Kidney (tissue), 14 donors: ENCODE results near the gene WWC2. TPM values are rescaled to one million over a fixed set of nuclear protein-coding genes. Genes with fewer than 3 reads are reported as not detected.

Source experiments
- DNase-seq, 5 donors: peaks; one replicate each; pipeline ENCODE4 v3.0.0-alpha.2; 2013 to 2020
- FAIRE-seq: peaks from 2 replicates; lab custom pipeline; 2012; peaks lifted over from hg19 to GRCh38; lab: Jason Lieb, UNC
- H3K27ac ChIP-seq, 2 donors: one replicate each; pipeline ENCODE4 v1.7.0; 2013; ENCODE audit warnings: low read depth in 2 of 2, low read length in 2 of 2, inconsistent platforms in 1 of 2
- H3K27me3 ChIP-seq: one replicate; pipeline ENCODE4 v1.7.1; 2013; ENCODE audit warnings: low read length, inconsistent platforms; ENCODE audit not compliant: control insufficient read depth, insufficient read depth
- H3K36me3 ChIP-seq, 3 donors: one replicate each; pipeline versions ENCODE4 v1.7.0 to v1.7.1; 2013; ENCODE audit warnings: low read length in 3 of 3, control low read depth in 1 of 3, inconsistent platforms in 1 of 3; ENCODE audit not compliant: insufficient read depth in 3 of 3, control insufficient read depth in 2 of 3
- H3K4me1 ChIP-seq, 3 donors: one replicate each; pipeline versions ENCODE4 v1.7.0 to v1.7.1; 2013; ENCODE audit warnings: low read length in 3 of 3, inconsistent platforms in 1 of 3, low read depth in 1 of 3; ENCODE audit not compliant: control insufficient read depth in 2 of 3, insufficient read depth in 2 of 3
- H3K4me3 ChIP-seq, 3 donors: one replicate each; pipeline versions ENCODE4 v1.7.0 to v1.8.1; 2013; ENCODE audit warnings: low read length in 3 of 3, control low read depth in 1 of 3, inconsistent platforms in 1 of 3
- H3K9ac ChIP-seq, 3 donors: one replicate each; pipeline versions ENCODE4 v1.7.0 to v1.7.1; 2013; ENCODE audit warnings: low read length in 3 of 3, control low read depth in 1 of 3, inconsistent platforms in 1 of 3
- H3K9me3 ChIP-seq, 3 donors: one replicate each; pipeline versions ENCODE4 v1.7.0 to v1.7.1; 2013; ENCODE audit warnings: low read length in 3 of 3, control low read depth in 1 of 3, inconsistent platforms in 1 of 3; ENCODE audit not compliant: control insufficient read depth in 2 of 3, insufficient read depth in 1 of 3
- CTCF ChIP-seq: IDR thresholded peaks from 3 replicates; pipeline ENCODE4 v1.5.1; 2012; ENCODE audit warnings: mild to moderate bottlenecking, moderate library complexity, borderline replicate concordance; ENCODE audit not compliant: insufficient read depth; ENCODE audit errors: extremely low read depth
- intact Hi-C: fragments of 100-400 bp; cut with DNase I; formaldehyde crosslinking; loops from one replicate; pipeline ENCODE4 v1.11.1; 2022
- polyA plus RNA-seq: library from polyadenylated mRNA; stranded (reverse); fragments of 350-450 nt; fragmentation: Illumina TruSeq; extraction: RNeasy Lipid Tissue Mini Kit (QIAGEN cat#74804); gene quantifications from one replicate; pipeline ENCODE4 v1.2.3, GENCODE V29; 2014; ENCODE audit warnings: low read depth, low replicate concordance; ENCODE audit not compliant: insufficient read depth
- total RNA-seq: library from RNA; stranded (reverse); fragmentation: NEBNext Ultra II Directional; extraction: Animal tissue kit (Norgen Biotek cat#: 25700); gene quantifications from one replicate; pipeline ENCODE4 v1.2.1, GENCODE V29; 2021
- donor health status: control.
- donor health status: control.
- donor health status: control.
- donor health status: control.
- donor health status: control.
- donor health status: DM: yes; HTN: yes; CAD: no.
- donor health status: Normal renal cell carcinoma (clear cell type).

WWC2 gene
- total and polyA plus RNA-seq, 2 donors from 2014 or later, result 10.1 to 59.6 TPM

GRCh38 chr4:183264614-183265013 lies 165.6 kb downstream of the WWC2 start:
- no peak overlapping the region for H3K27ac ChIP-seq
- peaks cover 19 to 66% (median 27%) of the 10 kb centered on the region in 3 donors for H3K36me3 ChIP-seq
- FAIRE-seq (no peak), DNase-seq (no peak)
- intact Hi-C loops, result loop anchor here (5.0 kb wide), 1 partner anchor 327 kb away; no protein-coding TSS in a partner anchor
- peaks cover 0 to 8% (median 4%) of the 10 kb centered on the region in 3 donors for H3K4me1 ChIP-seq
- no peak for TF ChIP-seq CTCF
- no peaks in the 10 kb centered on the region for H3K9me3 ChIP-seq
- H3K9ac ChIP-seq, result no peak overlapping the region
- H3K4me3 ChIP-seq, result no peak overlapping the region
- H3K27me3 ChIP-seq, result no peaks in the 10 kb centered on the region

GRCh38 chr4:183266371-183266770 lies 167.3 kb downstream of the WWC2 start:
- Histone ChIP-seq H3K27me3 (no peaks in the 10 kb centered on the region), H3K4me3 (no peak overlapping the region), H3K9me3 (no peaks in the 10 kb centered on the region), H3K9ac (no peak overlapping the region), H3K4me1 (peaks cover 0 to 8% (median 4%) of the 10 kb centered on the region in 3 donors), H3K36me3 (peaks cover 12 to 57% (median 18%) of the 10 kb centered on the region in 3 donors), H3K27ac (no peak overlapping the region)
- TF ChIP-seq CTCF, result no peak
- DNase-seq (no peak), FAIRE-seq (no peak)
- intact Hi-C loops, result no loop called here

- intact Hi-C loops, result no loop called here
- FAIRE-seq, result no peak
- no peaks in the 10 kb centered on the region for H3K9me3 ChIP-seq
These were observed 169.5 kb downstream of the WWC2 start for GRCh38 chr4:183268556-183268955.

More at GRCh38 chr4:183268556-183268955, 169.5 kb downstream of the WWC2 start:
- Histone ChIP-seq H3K4me1 (no peaks in the 10 kb centered on the region), H3K9ac (no peak overlapping the region), H3K4me3 (no peak overlapping the region), H3K27ac (no peak overlapping the region), H3K27me3 (no peaks in the 10 kb centered on the region), H3K36me3 (peaks cover 11 to 52% (median 26%) of the 10 kb centered on the region in 3 donors)
- no peak for DNase-seq
- no peak for TF ChIP-seq CTCF
